GM10847 (cell line): ENCODE results near the gene PARP12.

Experiments
- POLR2A ChIP-seq: IDR thresholded peaks from 2 replicates; pipeline ENCODE4 v1.6.1; 2011; ENCODE audit not compliant: insufficient read length; ENCODE audit errors: extremely low read depth

The PARP12 gene

GRCh38 chr7:140048989-140049338 is 13.8 kb downstream of the PARP12 start:
- TF ChIP-seq POLR2A: no peak

- TF ChIP-seq POLR2A: no peak
These were observed 14.6 kb downstream of the PARP12 start for GRCh38 chr7:140048138-140048537.

- TF ChIP-seq POLR2A: no peak
These were observed 15.6 kb downstream of the PARP12 start for GRCh38 chr7:140047197-140047596.

GRCh38 chr7:140045697-140046096 is 17.1 kb downstream of the PARP12 start:
- no peak for TF ChIP-seq POLR2A

- no peak for TF ChIP-seq POLR2A
These were observed 18.5 kb downstream of the PARP12 start for GRCh38 chr7:140044251-140044650.

- no peak for TF ChIP-seq POLR2A
These were observed 20.4 kb downstream of the PARP12 start for GRCh38 chr7:140042386-140042670.

GRCh38 chr7:140041659-140042385 is 20.9 kb downstream of the PARP12 start:
- no peak for TF ChIP-seq POLR2A

GRCh38 chr7:140039896-140040295 is 22.9 kb downstream of the PARP12 start:
- no peak for TF ChIP-seq POLR2A

- TF ChIP-seq POLR2A: no peak
These were observed 23.7 kb downstream of the PARP12 start for GRCh38 chr7:140039066-140039465.

GRCh38 chr7:140036224-140036962 is 26.4 kb downstream of the PARP12 start:
- no peak for TF ChIP-seq POLR2A

- TF ChIP-seq POLR2A: no peak
These were observed 27.1 kb downstream of the PARP12 start for GRCh38 chr7:140035400-140036223.

- no peak for TF ChIP-seq POLR2A
These were observed 28.3 kb downstream of the PARP12 start for GRCh38 chr7:140034421-140034820.

GRCh38 chr7:140033779-140034363 is 28.9 kb downstream of the PARP12 start:
- no peak for TF ChIP-seq POLR2A

GRCh38 chr7:140033036-140033435 is 29.7 kb downstream of the PARP12 start:
- TF ChIP-seq POLR2A: no peak

GRCh38 chr7:140031364-140031763 is 31.4 kb downstream of the PARP12 start:
- TF ChIP-seq POLR2A: no peak

- TF ChIP-seq POLR2A: no peak
These were observed 33.7 kb downstream of the PARP12 start for GRCh38 chr7:140029072-140029471.
